Activated naive CD4-positive, alpha-beta T cell treated with anti-CD3 and anti-CD28 coated beads, Interleukin-2, amount 50 U/mL, for 16 hours (primary cell): ENCODE measurements around the gene INSYN2A.

ENCODE experiments used
- DNase-seq: peaks from one replicate; pipeline ENCODE4 v3.0.0-alpha.2; 2020

Gene INSYN2A, protein sequence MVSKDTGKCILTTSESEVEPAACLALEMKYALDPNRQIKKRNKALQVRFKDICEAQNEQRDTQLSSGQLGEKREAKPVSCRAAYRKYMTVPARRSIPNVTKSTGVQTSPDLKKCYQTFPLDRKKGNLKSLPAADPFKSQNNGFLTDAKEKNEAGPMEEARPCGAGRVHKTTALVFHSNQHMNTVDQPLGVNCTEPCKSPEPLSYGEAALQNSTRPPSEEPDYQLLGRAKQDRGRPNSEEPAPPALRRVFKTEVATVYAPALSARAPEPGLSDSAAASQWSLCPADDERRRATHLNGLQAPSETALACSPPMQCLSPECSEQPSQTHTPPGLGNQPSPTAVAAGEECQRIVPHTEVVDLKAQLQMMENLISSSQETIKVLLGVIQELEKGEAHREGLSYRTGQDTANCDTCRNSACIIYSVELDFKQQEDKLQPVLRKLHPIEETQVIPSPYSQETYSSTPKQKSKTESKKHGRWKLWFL

GRCh38 chr10:127196282-127197153 is at the start of gene INSYN2A:
Gene INSYN2A (minus strand): TSS chr10:127196591. CDS start chr10:127176395, 20,196 bp downstream.
- DNase-seq, result no peak

DNA sequence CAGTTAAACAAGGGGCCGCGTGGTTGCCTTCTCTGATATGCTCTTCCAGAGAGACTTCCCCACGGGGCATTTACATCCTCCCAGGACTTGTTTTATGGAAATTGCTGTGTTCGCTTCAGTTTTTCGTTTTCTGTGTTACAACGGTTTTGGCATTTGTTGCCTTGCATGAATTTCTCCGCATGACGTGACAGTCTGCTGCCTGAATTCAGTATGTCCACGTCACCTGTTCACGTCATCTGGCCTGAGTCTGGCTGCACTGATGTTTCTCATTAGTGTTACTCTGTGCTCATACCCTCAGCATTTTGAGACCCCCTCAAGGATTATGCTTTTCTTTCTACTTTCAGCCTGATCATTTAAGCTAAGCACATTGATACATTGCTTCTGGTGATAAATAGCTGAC is 49.1 kb upstream of the INSYN2A start:
- DNase-seq, result no peak

- no peak for DNase-seq
Measured at GRCh38 chr10:127243490-127244272, 47.3 kb upstream of the INSYN2A start.

- DNase-seq, result no peak
Measured at GRCh38 chr10:127242914-127243313, 46.5 kb upstream of the INSYN2A start.

DNA sequence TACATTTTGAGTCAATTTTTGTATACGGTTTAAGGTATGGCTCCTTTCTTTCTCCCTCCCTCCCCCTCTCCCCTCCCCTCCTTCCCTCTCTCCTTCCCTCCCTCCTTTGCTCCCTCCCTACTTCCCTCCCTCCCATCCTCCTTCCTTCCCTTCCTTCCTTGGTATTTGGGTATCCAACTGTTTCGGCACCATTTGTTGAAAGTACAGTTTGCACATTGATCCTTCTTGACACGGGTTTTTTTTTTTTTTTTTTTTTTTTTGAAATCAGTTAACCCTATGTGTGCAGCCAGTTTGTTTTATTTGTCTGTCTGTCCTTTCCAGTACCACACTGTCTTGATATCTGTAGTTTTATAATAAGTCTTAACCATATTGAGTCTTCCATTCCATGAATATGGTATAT is 39.9 kb upstream of the INSYN2A start:
- no peak for DNase-seq

DNA sequence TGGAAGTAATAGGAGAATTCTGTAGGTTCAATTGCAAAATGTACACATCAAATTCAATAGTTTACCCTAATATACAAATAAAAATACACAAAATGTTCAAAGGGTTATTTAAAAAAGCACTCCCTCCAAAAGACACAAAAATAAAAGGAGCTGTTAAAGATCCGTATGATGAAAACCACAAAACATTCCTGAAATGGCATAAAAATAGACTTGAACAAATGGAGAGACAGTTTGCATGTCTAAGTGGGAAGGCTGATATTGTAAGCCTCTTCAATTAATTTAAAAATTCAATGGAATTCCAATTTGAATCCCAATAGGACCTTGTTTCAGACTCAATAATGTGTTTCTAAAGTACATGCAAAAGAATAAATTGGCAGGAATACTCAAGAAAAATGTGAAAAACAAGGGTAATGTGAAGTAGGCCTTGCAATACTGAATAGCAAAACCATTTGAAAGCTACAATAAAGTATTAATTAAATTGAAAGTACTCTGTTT is 38.0 kb upstream of the INSYN2A start:
- no peak for DNase-seq

DNA sequence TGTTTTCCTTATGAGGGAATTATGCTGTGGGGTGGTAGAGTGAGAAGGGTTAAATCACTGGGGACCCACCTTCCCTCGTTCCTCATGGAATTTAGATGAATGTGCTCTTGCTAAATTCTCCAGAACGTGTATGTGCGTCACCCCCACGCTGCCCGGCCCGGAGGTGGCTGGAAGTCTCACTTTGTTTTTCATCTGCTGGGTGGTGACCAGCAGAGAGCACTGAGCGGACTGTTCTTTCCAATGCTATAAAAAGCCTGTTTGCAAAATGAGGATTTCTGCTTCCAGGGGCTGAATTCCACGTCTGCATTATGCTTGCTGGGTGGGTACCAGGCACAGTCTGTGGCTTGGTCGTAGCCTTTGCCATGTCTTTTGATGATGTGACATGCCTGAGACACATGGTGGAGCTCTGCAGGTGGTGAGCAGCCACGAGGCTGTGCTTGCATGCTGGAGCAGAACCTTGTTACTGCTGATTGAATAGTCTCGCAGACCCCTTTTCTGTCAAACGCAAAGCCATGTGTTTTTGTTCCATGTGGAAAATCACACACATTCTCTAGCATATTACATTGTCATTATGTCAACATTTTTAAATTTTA is 31.9 kb upstream of the INSYN2A start:
- no peak for DNase-seq

GRCh38 chr10:127227663-127228062 is 31.3 kb upstream of the INSYN2A start:
- no peak for DNase-seq

GRCh38 chr10:127227027-127227426 is 30.6 kb upstream of the INSYN2A start:
- DNase-seq, result no peak

DNA sequence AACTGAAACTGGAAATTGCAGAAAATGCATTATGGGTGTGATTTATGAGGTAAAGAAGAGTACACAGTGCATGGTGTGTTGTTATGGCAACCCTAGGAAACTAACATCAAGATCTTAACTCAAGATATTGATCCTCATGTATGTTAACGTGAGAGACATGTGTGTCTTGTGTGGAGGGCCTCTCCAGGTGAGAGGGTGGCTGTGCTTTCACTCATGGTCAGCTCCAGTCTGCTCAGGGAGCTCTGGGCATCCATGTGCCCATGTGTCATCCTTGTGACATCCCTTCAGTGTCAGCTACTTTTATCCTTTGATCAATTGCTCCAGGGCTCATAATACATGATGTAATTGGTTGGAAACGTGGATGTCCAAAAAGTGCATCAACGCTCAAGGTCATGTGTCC is 24.9 kb upstream of the INSYN2A start:
- no peak for DNase-seq

GRCh38 chr10:127218658-127219057 is 22.3 kb upstream of the INSYN2A start:
- no peak for DNase-seq

GRCh38 chr10:127216786-127217185 is 20.4 kb upstream of the INSYN2A start:
- DNase-seq, result no peak

- DNase-seq, result no peak
Measured at GRCh38 chr10:127216274-127216673, 19.9 kb upstream of the INSYN2A start.

DNA sequence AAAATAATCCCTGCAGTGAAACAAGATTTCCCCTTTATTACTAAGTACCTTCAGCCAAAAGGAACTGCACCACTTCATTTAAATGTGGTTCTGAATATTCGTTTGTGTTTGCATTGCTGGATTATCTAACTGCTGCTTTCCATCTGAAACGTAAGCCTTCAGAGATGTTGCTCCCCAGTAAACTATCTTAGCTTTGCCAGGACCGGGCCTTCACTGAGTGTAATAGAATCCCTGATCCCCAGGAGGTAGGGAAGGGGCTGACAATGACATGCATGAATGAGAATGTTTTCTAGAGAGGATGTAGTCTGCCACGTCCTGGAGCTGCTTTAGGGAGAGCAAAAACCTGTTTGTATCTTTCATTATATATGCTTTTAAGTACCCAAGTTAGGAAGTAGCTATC is 19.5 kb upstream of the INSYN2A start:
- DNase-seq, result no peak

DNA sequence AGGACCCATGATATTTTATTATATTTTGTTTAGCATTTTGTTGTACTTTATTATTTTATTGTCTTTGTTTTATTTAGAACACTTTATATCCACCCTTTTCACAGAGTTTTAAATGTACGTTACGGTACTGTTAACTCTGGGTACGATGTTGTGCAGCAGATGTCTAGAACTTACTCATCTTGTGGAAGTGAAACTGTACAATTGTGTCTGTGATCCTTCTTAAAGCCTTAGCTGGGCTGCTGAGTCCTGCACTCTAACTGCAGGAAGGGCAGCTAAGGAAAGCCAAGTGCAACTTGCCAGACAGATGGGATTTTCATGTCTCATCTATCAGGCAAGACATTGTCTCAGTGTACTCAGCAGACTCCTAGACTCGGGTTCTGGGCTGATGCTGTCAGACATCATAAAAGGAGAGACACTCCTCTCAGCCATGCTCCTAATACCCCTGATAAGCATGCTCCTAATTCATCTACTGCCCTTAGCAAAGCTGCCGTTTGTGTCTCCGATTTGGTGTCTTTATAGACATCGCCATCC is 14.6 kb upstream of the INSYN2A start:
- DNase-seq, result no peak

GRCh38 chr10:127207081-127207480 is 10.7 kb upstream of the INSYN2A start:
- DNase-seq, result no peak

GRCh38 chr10:127203067-127203466 is 6.7 kb upstream of the INSYN2A start:
- DNase-seq, result no peak

DNA sequence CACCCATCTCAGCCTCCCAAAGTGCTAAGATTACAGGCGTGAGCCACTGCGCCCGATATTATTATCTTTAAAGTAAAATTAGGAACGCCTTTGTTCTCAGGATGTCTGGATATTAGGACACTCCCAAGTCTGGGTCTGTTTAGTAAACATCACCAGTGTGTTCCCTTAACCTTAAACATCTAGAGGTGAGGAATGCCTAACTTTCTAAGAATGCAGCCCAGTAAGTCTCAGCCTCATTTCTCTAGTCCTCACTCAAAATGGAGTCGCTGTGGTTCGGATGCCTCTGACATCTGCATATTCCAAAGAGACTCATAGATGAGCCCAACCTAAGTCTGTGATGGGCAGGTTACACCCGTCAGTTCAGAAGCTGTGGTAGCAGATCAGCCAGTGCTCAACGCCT is 4.3 kb upstream of the INSYN2A start:
- DNase-seq, result no peak

DNA sequence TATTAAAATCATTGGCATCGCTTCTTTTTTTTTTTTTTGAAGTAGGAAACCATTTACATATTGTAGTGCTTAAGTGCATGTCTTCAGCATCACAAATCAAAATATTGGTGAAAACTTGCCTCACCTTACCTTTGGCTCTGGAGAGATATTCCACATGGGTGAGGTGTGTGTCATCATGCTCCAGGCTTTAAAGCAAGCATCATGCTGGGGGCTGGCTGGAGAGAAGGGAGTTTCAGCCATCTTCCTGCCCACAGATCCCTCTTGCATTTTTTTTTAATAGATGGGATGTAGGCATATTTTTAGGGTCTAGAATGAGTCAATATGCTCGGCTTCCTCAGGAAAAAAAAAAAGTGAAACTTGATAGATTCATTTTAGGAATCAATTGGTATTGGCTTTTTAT is 2.3 kb upstream of the INSYN2A start:
- no peak for DNase-seq

GRCh38 chr10:127198307-127198706 is 1.9 kb upstream of the INSYN2A start:
- DNase-seq, result no peak

- no peak for DNase-seq
Measured at GRCh38 chr10:127197154-127197432, 702 bp upstream of the INSYN2A start.

GRCh38 chr10:127195571-127196281 is 665 bp downstream of the INSYN2A start:
- DNase-seq, result no peak
